Measurements from ENCODE around the gene OPRM1.

GRCh38 chr6:154127657-154128056 is 88.6 kb downstream of the OPRM1 start:
- no peak for TF ChIP-seq POLR2A (IDR thresholded peaks at IDR 0.05)
- TF ChIP-seq CTCF (IDR thresholded peaks at IDR 0.05): no peak

Data from heart left ventricle (tissue), 13 donors.